ENCODE data around the gene ANGPTL1. TPM values are rescaled to one million over a fixed set of nuclear protein-coding genes. Genes with fewer than 3 reads are reported as not detected.

The ANGPTL1 gene
- total RNA-seq, 2 experiments from 2014 or later: not detected

DNA sequence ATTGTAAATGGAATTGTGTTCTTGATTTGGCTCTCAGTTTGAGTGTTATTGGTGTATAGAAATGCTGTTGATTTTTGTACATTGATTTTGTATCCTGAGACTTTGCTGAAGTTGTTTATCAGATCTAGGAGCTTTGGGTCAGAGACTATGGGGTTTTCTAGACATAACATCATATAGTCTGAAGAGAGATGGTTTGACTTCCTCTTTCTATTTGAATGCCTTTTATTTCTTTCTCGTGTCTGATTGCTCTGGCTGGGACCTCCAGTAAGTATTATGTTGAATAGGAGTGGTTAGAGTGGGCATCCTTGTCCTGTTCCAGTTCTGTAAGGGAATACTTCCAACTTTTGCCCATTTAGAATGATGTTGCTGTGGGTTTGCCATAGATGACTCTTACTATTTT lies 39.1 kb upstream of the ANGPTL1 start:
- Mint-ChIP-seq H3K4me1 (ENCODE audit: low read depth) (no peaks in the 10 kb centered on the region), H3K4me3 (no peak overlapping the region), H3K27me3 (no peaks in the 10 kb centered on the region), H3K9me3 (peaks cover 2% of the 10 kb centered on the region), H3K36me3 (ENCODE audit: low read depth) (peaks cover 72% of the 10 kb centered on the region), H3K27ac (no peak overlapping the region)
- Histone ChIP-seq H3K9me3 (ENCODE audit: control insufficient read depth in 1 of 2, insufficient read depth in 1 of 2, low read length in 2 of 2) (peaks cover 0 to 3% of the 10 kb centered on the region in 2 experiments), H3K4me1 (ENCODE audit: insufficient read depth, low read length) (no peaks in the 10 kb centered on the region), H3K27me3 (ENCODE audit: control insufficient read depth in 1 of 2, insufficient read depth in 2 of 2, low read length in 2 of 2) (no peaks in the 10 kb centered on the region), H3K36me3 (ENCODE audit: insufficient read depth, low read length) (peaks cover 2% of the 10 kb centered on the region), H3K4me3 (ENCODE audit: low read length) (no peak overlapping the region), H3K27ac (ENCODE audit: low read depth in 1 of 2, low read length in 2 of 2) (no peak overlapping the region)
- intact Hi-C loops (cut with DNase I, micrococcal nuclease): no loop called here
- POLR2A ChIA-PET: no interaction called here
- CTCF ChIA-PET: no interaction called here
- no peak for ATAC-seq (ENCODE audit: poor library complexity)
- no peak for DNase-seq
- TF ChIP-seq, protein P1, sequence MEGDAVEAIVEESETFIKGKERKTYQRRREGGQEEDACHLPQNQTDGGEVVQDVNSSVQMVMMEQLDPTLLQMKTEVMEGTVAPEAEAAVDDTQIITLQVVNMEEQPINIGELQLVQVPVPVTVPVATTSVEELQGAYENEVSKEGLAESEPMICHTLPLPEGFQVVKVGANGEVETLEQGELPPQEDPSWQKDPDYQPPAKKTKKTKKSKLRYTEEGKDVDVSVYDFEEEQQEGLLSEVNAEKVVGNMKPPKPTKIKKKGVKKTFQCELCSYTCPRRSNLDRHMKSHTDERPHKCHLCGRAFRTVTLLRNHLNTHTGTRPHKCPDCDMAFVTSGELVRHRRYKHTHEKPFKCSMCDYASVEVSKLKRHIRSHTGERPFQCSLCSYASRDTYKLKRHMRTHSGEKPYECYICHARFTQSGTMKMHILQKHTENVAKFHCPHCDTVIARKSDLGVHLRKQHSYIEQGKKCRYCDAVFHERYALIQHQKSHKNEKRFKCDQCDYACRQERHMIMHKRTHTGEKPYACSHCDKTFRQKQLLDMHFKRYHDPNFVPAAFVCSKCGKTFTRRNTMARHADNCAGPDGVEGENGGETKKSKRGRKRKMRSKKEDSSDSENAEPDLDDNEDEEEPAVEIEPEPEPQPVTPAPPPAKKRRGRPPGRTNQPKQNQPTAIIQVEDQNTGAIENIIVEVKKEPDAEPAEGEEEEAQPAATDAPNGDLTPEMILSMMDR (IDR thresholded peaks at IDR 0.05): no peak

DNA sequence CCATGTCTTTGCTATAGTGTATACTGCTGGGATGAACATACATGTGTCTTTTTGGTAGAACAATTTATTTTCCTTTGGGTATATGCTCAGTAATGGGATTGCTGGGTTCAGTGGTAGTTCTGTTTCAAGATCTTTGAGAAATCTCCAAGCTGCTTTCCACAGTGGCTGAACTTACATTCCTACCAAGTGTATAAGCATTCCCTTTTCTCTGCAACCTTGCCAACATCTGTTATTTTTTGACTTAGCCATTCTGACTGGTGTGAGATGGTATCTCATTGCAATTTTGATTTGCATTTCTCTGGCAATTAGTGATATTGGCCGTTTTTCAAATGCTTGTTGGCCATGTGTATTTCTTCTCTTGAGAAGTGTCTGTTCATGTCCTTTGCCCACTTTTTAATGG lies 37.5 kb upstream of the ANGPTL1 start:
- no peak overlapping the region for H3K27ac ChIP-seq (ENCODE audit: low read depth in 1 of 2, low read length in 2 of 2)
- H3K4me3 ChIP-seq (ENCODE audit: low read length): no peak overlapping the region
- Mint-ChIP-seq H3K4me1 (ENCODE audit: low read depth) (no peaks in the 10 kb centered on the region), H3K4me3 (no peak overlapping the region), H3K36me3 (ENCODE audit: low read depth) (peaks cover 80% of the 10 kb centered on the region), H3K9me3 (peaks cover 3% of the 10 kb centered on the region), H3K27ac (no peak overlapping the region), H3K27me3 (no peaks in the 10 kb centered on the region)
- no peaks in the 10 kb centered on the region for H3K4me1 ChIP-seq (ENCODE audit: insufficient read depth, low read length)
- DNase-seq (no peak), ATAC-seq (ENCODE audit: poor library complexity) (no peak)
- TF ChIP-seq, protein P1 (IDR thresholded peaks at IDR 0.05): no peak
- intact Hi-C loops (cut with DNase I, micrococcal nuclease): no loop called here
- CTCF ChIA-PET: no interaction called here
- H3K27me3 ChIP-seq (ENCODE audit: control insufficient read depth in 1 of 2, insufficient read depth in 2 of 2, low read length in 2 of 2): no peaks in the 10 kb centered on the region
- H3K36me3 ChIP-seq (ENCODE audit: insufficient read depth, low read length): peaks cover 2% of the 10 kb centered on the region
- POLR2A ChIA-PET: no interaction called here
- no peaks in the 10 kb centered on the region for H3K9me3 ChIP-seq (ENCODE audit: control insufficient read depth in 1 of 2, insufficient read depth in 1 of 2, low read length in 2 of 2)

DNA sequence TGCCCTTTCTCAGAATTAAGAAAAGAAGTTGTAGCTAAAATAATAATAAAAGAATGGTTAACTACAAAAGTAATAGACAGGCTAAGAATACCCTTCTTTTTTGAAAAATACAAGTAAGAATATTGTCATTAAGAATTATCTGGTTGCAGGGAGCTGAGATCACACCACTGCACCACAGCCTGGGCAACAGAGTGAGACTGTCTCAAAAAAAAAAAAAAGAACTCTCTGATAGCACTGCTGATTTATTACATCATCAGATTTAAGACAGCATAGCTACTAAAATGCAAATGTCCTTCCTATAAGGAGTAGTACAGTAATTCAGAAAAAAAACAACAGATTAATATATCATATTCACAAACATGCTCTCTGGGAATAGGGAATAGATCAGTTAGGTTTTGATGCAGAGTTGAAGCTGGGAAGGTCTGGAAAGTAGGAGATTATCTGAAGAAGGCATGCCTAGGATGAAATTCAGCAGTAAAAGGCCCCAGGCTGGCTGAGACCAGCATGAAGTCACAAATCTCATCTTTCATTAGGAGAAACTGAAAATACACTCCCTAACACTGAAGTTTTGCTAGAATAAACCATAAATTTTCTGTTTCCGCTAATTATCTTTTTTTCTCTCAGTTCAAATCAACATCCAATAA lies 30.7 kb upstream of the ANGPTL1 start:
- TF ChIP-seq, protein P1 (IDR thresholded peaks at IDR 0.05): no peak
- ATAC-seq (ENCODE audit: poor library complexity): no peak
- ChIA-PET POLR2A (no interaction called here), CTCF (interaction anchor here (1.3 kb wide), 1 partner anchor 9 kb away, joined by 3 read pairs; no protein-coding TSS in a partner anchor)
- H3K9me3 Mint-ChIP-seq: peaks cover 2% of the 10 kb centered on the region
- H3K36me3 Mint-ChIP-seq (ENCODE audit: low read depth): peaks cover 66% of the 10 kb centered on the region
- no peak for DNase-seq
- H3K4me1 ChIP-seq (ENCODE audit: insufficient read depth, low read length): no peaks in the 10 kb centered on the region
- no peaks in the 10 kb centered on the region for H3K27me3 Mint-ChIP-seq
- H3K27ac Mint-ChIP-seq: no peak overlapping the region
- no peak overlapping the region for H3K4me3 Mint-ChIP-seq
- intact Hi-C loops (cut with DNase I, micrococcal nuclease): no loop called here
- no peaks in the 10 kb centered on the region for H3K36me3 ChIP-seq (ENCODE audit: insufficient read depth, low read length)
- H3K9me3 ChIP-seq (ENCODE audit: control insufficient read depth in 1 of 2, insufficient read depth in 1 of 2, low read length in 2 of 2): no peaks in the 10 kb centered on the region
- H3K4me1 Mint-ChIP-seq (ENCODE audit: low read depth): no peaks in the 10 kb centered on the region
- no peak overlapping the region for H3K27ac ChIP-seq (ENCODE audit: low read depth in 1 of 2, low read length in 2 of 2)
- no peak overlapping the region for H3K4me3 ChIP-seq (ENCODE audit: low read length)
- no peaks in the 10 kb centered on the region for H3K27me3 ChIP-seq (ENCODE audit: control insufficient read depth in 1 of 2, insufficient read depth in 2 of 2, low read length in 2 of 2)
